ENCODE data around the gene LZTFL1.

The LZTFL1 gene

GRCh38 chr3:45814322-45814721 is 27.6 kb downstream of the LZTFL1 start:
- no peak for DNase-seq (ENCODE audit: low read depth)
- no peak for TF ChIP-seq CTCF (IDR thresholded peaks at IDR 0.05; ENCODE audit: low read length, missing control alignments)

GRCh38 chr3:45807681-45808540 is 34.0 kb downstream of the LZTFL1 start:
- DNase-seq (ENCODE audit: low read depth): no peak
- no peak for TF ChIP-seq CTCF (IDR thresholded peaks at IDR 0.05; ENCODE audit: low read length, missing control alignments)
- H3K4me3 ChIP-seq (replicated peaks; ENCODE audit: low read depth, low read length): no peak overlapping the region

More at GRCh38 chr3:45814322-45814721, 27.6 kb downstream of the LZTFL1 start:
- no peak overlapping the region for H3K4me3 ChIP-seq (replicated peaks; ENCODE audit: low read depth, low read length)

- no peak for DNase-seq (ENCODE audit: low read depth)
- no peak overlapping the region for H3K4me3 ChIP-seq (replicated peaks; ENCODE audit: low read depth, low read length)
- TF ChIP-seq CTCF (IDR thresholded peaks at IDR 0.05; ENCODE audit: low read length, missing control alignments): no peak
Measured at GRCh38 chr3:45807133-45807532, 34.8 kb downstream of the LZTFL1 start.

GRCh38 chr3:45806072-45806471 is 35.8 kb downstream of the LZTFL1 start:
- DNase-seq (ENCODE audit: low read depth): no peak
- no peak for TF ChIP-seq CTCF (IDR thresholded peaks at IDR 0.05; ENCODE audit: low read length, missing control alignments)
- H3K4me3 ChIP-seq (replicated peaks; ENCODE audit: low read depth, low read length): no peak overlapping the region

GRCh38 chr3:45803252-45803935 is 38.5 kb downstream of the LZTFL1 start:
- no peak for DNase-seq (ENCODE audit: low read depth)
- no peak overlapping the region for H3K4me3 ChIP-seq (replicated peaks; ENCODE audit: low read depth, low read length)
- no peak for TF ChIP-seq CTCF (IDR thresholded peaks at IDR 0.05; ENCODE audit: low read length, missing control alignments)

GRCh38 chr3:45802146-45802545 is 39.8 kb downstream of the LZTFL1 start:
- no peak for TF ChIP-seq CTCF (IDR thresholded peaks at IDR 0.05; ENCODE audit: low read length, missing control alignments)
- H3K4me3 ChIP-seq (replicated peaks; ENCODE audit: low read depth, low read length): no peak overlapping the region
- no peak for DNase-seq (ENCODE audit: low read depth)

Measured in fibroblast of pulmonary artery (primary cell).